DLD1 (cell line): ENCODE data around the gene CHST11.

Experiments used
- in situ Hi-C: cut with HindIII; loops from 2 replicates; pipeline ENCODE4 v1.10.0; 2017; ENCODE audit warnings: low sequenced_read_pairs

Gene CHST11

DNA sequence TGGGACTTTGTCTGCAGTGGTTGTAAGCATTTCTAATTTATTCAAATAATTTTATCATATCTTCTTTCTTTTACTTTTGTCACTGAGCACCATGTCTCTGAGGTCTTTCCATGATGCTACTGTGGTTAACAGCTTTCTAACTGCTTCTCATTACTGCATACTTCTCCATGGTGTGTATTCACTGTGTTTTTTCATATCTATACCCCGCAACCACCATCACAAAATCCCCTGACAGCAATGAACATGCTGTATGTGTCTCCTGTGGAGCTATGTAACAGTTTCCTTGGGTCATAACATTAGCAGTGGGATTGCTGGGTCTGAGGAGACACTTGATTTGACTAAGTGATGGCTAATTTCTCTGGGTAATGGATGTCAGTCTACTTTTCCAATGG is 29.2 kb upstream of the CHST11 start:
- in situ Hi-C loops, result no loop called here

DNA sequence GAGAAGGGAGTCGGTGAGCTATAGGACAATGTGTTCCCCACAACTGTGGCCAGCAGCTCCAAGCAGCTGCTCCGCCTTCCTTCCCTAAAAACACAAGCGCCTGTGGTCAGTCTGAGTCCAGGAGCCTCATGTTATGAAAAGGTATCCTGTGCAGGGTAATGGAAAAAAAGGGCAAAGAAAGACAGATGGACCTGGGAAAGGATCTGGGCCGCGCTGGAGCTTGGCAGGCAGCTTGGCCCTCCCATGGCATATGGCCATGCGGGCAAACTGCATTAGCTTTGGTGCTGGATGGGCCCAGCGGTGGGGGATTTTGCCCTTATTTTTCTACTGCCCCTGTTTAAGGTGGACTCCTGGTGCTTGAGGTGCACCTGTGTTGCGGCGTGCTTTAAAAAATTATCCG is 23.7 kb upstream of the CHST11 start:
- in situ Hi-C loops, result no loop called here

DNA sequence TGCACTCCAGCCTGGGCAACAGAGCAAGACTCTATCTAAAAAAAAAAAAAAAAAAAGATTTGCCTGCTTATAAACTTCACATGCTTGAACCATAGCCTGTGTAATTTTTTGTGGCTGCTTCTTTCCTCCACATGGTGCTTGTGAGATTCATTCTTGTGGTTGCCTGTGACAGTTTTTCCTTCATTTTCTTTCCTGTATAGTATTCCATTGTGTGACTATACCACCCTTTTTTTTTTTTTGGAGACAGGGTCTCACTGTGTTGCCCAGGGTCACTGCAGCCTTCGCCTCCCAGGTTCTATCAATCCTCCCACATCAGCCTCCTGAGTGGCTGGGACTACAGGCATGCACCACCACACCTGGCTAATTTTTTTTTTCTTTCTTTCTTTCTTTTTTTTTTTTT is 22.6 kb upstream of the CHST11 start:
- in situ Hi-C loops, result no loop called here

DNA sequence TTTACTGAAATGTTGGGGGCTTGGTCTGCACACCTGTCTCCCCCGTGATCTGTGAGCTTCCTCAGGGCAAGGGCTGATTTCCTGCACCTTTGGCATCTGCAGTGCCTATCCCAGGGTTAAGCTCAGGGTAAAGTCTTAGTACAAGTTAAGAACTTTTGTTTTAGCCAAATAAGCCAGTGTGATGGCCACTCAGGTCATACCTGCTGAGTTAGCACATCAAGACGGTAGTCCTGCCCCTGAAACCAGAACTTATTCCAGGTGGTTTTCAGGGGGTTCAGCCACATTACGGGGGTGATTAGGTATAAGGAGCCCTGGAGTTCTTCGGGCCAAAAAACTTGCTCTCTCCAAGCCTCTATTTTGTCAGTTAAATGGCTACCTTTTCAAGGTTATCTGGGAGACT is 21.6 kb upstream of the CHST11 start:
- in situ Hi-C loops, result loop anchor here (5.0 kb wide), 1 partner anchor 107 kb away; no protein-coding TSS in a partner anchor

DNA sequence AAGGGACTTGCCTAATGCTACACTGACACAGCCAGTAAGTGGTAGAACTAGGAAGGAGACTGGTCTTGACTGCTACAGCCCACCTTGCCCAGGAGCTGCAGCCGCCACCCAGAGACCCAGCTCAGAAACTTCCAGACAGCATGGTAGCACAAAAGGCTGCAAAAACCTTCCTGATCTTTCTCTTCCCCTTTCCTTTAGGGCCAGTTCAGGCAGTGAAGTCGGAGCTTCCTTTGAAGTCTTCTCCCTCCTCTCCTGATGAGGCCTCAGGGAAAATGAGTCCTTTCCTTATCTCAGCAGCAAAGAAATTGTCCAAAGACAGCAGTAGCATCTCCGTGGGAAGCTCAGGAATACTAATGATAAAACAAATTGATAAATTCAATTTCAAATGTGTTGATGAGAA is 21.0 kb upstream of the CHST11 start:
- in situ Hi-C loops, result loop anchor here (5.0 kb wide), 1 partner anchor 107 kb away; no protein-coding TSS in a partner anchor

DNA sequence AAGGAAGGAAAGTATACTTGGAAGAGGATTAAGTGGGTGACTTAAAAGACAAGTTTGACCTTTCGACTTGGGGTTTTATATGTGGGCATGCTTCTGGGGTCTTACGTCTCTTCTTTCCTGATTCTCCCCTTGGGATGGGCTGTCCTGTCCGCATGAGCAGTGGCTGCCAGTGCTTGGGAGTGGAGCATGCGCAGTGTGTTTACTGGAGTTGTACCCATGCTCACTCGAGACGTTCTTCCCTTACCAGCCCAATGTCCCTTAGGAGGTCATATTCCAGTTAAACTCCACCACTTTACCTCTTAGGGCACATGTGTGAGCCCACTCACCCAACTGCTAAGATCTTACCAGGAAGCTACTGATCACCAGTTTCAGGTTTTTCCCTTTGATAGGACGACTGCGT is 20.0 kb upstream of the CHST11 start:
- in situ Hi-C loops, result loop anchor here (5.0 kb wide), 1 partner anchor 106 kb away; no protein-coding TSS in a partner anchor

DNA sequence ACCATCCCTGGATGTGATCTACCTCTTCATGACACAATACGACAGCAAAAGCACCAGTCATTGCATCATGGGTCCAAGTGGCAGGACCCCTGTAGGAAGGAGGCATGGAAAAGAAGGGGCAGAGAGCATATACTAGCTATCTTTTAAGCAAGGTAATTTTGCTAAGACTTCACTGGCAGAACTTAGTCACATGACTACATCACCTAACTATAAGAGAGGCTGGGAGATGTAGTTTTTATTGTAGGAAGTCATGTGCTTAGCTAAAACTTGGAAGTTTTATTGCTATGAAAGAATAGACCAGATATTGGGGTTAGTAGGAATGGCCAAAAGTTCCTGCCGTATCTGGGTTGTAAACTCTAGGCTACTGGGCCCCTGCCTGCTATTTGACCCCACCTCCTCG is 18.6 kb upstream of the CHST11 start:
- in situ Hi-C loops, result loop anchor here (5.0 kb wide), 1 partner anchor 104 kb away; no protein-coding TSS in a partner anchor

DNA sequence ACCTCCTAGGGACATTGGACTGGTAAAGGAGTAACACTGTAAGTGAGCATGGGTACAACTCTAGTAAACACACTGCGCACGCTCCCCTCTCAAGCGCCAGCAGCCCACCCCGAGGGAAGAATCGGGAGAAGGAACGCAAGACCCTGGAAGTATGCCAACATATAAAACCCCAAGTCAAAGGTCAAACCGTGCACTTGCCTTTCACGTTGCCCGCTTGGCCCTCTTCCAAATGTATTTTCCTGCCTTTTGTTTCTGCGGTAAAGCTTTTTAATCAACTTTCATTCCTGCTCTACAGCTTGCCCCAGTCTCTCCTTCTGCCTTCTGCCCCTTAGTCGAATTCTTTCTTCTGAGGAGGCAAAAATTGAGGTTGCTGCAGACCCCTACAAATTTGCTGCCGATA is 17.6 kb upstream of the CHST11 start:
- in situ Hi-C loops, result loop anchor here (5.0 kb wide), 1 partner anchor 103 kb away; no protein-coding TSS in a partner anchor

DNA sequence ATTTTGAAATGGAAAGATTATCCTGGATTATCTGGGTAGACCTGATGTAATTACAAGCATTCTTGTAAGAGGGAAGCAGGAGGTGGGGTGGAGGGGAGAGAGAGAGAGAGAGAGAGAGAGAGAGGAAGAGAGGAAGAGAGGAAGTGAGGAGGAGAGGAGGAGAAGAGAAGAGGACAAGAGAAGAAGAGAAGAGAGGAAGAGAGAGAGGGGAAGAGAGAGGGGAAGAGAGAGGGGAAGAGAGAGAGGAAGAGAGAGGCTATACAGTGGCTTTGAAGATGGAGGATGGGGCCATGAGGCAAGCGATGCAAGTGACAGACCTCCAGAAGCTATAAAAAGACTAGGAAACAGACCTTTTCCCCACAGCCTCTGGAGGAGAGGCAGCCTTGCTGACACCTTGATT is 13.7 kb upstream of the CHST11 start:
- in situ Hi-C loops, result no loop called here

DNA sequence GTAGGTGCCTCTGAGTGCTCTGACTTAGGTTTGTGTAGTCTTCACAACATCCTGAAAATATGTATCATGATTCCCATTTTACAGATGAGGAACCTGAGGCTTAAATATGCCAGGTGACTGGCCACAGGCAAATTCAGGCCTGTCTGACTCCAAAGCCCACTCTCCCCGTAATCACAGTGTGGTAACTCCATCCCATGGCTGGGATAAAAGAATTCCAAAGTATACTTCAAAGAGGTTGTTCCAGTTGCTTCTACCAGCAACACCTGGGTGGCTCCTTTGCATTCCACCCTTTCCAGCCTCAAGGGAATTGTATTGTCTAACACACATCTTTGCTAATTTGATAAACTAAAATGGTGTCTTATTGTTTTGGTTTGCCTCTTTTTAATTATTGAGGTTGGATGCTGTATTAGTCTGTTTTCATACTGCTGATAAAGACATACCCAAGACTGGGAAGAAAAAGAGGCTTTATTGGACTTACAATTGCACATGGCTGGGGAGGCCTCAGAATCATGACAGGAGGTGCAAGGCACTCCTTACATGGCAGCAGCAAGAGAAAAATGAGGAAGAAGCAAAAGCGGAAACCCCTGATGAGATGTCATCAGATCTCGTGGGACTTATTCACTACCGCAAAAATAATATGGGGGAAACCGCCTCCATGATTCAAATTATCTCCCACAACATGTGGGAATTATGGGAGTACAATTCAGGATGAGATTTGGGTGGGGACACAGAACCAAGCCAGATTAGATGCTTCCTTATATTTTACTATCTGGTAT is 9.9 kb upstream of the CHST11 start:
- in situ Hi-C loops, result no loop called here

DNA sequence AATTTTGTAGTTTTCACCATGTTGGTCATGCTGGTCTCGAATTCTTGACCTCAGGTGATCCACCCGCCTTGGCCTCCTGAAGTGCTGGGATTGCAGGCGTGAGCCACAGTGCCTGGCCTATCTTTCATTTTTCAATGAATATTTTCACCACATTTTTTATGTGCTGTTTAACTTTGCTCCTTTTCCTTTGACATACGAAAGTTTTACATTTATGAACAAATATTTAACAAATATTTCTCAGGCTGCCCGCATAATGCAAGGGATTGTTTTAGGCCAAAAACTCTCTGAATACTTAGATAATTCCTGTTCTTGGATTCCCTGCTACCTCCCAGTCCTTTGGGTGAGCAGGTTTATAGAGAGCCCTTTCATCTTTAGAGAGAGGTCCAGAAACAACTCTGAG is 8.7 kb upstream of the CHST11 start:
- in situ Hi-C loops, result no loop called here

DNA sequence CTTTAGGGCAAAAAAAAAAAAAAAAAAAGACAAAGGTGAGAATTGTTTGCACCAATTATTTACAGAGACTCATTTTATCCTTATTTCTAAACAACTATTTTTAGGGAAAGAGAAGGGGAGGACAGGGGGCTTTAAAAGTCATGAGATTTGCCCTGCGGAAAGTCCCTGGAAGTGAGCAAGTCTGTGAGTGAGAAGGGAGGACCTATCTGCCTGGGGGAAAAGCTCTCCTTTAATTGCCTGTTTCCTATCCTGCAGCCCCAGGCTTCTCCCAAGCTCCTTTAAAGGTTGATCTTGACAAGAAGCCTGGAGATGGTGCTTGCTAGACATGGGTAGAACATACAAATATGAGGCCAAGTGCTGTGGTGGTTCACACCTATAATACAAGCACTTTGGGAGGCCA is 8.3 kb upstream of the CHST11 start:
- in situ Hi-C loops, result no loop called here

DNA sequence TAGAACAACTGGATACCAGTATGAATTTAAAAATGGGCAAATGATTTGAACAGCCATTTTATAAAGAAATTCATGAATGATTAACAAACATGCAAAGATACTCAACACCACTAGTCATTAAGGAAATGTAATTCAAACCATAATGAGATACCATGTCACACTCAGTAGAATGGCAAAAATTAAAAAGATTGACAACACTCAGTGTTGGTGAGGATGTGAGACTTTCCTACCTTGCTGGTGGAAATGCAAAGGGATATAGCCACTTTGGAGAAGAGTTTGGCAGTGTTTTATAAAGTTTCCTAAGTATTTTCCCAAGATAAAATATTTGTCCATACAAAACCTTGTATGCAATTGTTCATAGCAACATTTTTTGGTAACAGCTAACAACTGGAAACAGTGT is 6.0 kb upstream of the CHST11 start:
- in situ Hi-C loops, result no loop called here

DNA sequence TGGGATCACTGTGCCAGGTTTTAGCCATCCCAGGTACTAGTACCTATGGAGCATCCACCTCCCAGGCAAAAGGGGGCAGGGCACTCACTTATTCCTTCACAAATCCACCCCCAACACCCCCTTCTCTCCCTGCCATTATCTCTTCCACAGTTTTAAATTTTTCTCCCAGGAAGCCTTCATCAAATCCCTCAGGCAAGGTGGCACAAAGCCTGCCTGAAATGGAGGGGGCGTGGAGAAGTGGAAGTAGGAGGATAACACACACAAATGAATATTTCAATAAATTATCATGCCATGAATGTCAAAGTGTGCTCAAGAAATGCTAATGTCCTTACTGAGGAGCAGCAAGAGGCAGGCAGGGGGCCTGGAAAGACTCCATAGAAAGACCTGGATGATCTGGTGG is 4.7 kb upstream of the CHST11 start:
- in situ Hi-C loops, result no loop called here

DNA sequence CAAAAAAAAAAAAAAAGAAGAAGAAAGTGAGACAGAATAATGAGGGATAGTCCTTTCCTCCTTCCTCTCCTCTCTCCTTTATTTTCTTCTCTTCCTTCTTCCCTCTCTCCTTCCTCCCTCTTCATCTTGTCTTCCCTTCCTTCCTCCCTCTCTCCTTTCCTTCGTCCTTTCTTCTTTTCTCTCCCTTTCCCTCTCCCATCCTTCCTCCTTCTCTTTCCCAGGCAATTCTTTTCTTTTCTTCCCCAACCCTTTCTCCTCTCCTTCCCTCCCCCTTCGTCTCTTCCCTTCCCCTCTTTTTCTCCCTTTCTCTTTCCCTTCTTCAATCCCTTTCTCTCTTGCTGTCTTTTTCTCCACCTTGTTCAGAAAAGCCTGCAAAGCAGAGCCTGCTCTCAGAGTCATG is 3.6 kb upstream of the CHST11 start:
- in situ Hi-C loops, result no loop called here

DNA sequence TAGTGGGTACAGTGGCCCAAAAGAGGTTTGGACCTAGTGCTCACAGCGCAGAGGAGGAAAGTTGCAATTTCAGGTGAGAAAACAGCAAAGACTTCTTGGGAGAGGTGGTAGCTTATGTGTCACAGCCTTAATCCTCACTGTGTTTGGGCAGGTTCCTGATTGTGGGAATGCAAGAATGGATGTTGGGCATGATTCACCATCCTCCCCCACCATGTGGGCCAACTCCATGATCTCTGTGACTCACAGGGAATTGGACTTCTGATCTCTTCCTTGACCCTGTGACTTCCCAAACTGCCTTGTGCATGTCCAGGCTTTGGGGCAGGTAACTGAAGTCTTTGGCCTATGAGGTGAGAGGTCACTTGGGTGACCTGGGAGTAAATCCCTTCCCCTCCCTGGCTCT is 1.8 kb upstream of the CHST11 start:
- in situ Hi-C loops, result no loop called here

DNA sequence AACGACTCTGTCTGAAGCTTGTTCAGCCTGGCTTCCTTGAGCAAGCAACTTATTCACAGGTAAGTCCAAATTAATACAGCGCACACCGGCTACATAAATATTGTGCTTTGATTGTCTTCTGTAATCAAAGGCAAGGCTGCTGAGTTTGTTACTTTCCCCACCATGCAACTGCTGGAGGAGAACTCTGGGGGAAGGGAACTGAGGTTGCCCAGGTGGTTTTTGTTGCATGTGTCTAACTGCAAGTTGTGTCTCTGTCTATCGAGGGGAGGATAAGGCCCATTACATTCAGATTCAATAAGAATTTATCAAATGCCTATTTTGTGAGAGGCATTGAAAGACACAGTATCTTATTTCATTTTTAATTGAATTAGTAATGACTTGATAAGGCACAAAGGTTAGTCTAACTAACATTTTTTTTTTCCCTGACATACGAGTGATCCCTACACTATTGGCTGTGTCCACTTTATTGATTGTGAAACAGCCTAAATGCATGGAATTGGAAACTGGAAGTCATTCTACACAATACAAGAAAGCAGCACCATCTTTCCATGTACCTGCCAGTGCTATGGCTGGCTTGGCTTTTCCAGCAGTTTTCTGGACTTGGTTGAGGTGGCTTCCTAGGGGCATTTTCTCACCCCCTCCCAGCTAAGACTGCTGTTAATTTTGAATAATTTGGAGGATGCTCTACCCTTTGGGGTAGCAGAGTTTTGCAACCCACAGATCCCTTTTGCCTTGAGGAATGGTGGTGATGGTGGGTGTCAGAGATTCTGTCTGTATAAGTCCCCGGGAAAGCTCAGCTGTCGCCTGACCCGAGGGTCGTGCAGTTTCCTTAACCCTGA is 951 bp upstream of the CHST11 start:
- in situ Hi-C loops, result no loop called here

DNA sequence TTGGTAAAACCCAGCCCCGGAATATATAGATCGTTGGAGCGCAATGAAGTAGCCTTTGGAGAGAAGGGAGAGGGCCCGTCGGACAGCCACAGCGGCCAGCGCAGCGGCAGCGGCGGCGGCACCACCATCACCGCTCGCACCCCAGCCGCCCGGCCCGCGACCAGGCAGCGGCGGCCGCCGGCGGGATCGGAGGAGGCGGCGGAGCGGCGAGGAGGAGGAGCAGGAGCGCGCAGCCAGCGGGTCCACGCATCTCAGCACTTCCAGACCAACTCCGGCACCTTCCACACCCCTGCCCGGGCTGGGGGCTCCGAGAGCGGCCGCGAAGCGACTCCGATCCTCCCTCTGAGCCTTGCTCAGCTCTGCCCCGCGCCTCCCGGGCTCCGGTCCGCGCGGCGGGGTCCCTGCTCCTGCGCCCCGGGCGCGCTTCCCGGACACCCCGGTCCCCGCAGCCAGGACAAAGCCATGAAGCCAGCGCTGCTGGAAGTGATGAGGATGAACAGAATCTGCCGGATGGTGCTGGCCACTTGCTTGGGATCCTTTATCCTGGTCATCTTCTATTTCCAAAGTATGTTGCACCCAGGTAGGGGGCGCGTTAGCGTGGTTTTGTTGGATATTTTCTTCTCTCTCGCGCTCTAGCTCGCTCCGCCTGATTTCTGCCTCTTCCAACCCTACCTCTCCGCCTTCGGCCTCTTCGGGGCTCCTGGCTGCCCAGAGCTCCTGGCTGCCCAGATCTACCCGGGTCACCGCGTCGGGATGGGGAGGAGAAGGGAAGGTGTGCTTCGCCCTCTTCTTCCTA is 400 bp downstream of the CHST11 start:
- in situ Hi-C loops, result no loop called here

DNA sequence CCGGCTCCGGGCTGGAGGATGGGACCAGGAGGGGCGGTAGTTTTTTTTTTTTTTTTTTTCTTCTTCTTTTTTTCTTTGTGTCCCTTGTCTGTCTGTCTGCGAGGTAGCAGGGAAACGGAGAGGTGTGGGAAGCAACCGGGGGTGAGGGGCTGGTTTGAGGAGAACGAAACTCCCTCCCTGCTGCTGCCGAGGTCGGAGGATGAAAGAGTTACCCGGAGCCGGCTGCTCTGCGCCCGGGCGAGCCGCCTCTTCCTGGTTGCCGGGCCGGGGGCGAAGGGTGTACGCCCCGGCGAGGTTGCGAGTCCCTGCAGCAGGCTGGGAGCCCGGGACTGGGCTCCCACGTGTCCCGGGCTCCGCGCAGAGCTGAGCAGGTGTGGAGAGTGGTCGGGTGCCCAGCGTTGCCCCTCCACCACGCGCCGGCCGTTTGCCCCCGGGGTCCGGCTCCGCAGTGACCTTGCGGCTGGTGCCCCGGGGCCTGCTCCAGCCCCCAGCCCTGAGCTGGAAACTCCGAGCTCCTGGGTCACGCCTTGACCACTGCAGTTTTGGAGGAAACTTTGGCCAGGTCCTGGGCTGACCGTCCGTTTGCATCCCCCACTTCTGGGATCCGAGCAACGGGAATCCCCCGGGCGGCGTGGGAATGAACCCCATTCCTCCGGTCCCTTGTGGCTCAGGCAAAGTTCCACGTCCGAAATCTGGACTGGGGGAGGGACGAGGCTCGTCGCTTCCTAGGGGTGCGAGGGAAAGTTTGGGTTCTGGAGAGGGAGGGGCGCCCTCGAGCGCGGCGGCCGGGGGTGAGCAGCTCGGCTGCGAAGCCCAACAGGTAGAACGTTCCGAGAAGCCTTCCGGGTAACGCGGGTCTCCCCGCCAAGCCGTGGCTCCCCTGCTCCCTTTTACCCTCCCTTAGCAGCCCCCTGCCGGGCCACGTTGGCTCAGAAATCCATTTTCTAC is 1.3 kb downstream of the CHST11 start:
- in situ Hi-C loops, result no loop called here

DNA sequence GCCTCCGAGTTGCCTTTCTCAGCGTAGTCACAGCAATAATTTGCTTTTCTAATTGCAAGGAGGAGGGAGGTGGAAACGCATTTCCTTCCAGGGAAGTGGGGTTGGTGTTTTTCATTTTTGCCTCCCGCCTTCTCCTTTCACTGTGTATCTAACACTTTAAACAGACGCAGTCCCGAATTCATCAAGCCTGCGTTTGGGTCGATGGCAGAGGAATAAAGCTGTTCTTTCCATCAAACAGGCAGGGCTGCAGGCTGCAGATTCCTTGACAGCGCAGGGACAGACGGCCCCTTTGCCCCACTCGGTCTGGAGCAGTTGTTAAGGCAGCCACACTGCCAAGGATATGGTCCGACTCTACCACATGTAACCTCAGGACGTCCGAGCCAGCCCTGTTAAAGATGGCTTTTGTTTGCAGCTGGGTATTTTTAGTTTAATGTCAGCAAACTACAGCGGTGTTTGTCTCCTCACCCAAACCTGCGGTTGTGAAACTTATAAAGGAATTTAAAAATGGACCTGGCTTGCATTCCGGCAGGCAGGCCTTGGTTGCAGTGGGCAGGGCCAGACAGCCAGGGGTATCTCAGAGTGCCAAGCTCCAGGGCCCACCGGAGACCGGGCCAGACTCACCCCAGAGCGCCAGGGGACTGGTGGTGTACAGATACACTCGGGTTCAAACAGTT is 2.1 kb downstream of the CHST11 start:
- in situ Hi-C loops, result no loop called here
